Hepatocyte (in vitro differentiated cells): Measurements from ENCODE around the gene SULT6B1. TPM values are rescaled to one million over a fixed set of nuclear protein-coding genes. Genes with fewer than 3 reads are reported as not detected.
"Not testable (repeated sequence)": the region's sequence is repeated elsewhere in the genome, so short reads cannot be mapped to it uniquely, and the experiment has no call there.

Experiments
- DNase-seq: peaks from one replicate; pipeline ENCODE4 v3.0.0-alpha.2; 2016; ENCODE audit warnings: low spot score
- H2AFZ ChIP-seq: fragments of 200-600 bp; sonication (generic); 2 replicates; pipeline ENCODE4 v1.6.0; 2016; ENCODE audit warnings: antibody characterized with exemption, mild to moderate bottlenecking
- H3K27ac ChIP-seq: fragments of 200-600 bp; sonication (generic); 2 replicates; pipeline ENCODE4 v1.5.1; 2016; ENCODE audit warnings: mild to moderate bottlenecking
- H3K27me3 ChIP-seq: fragments of 200-600 bp; sonication (generic); 2 replicates; pipeline ENCODE4 v1.6.1; 2016
- H3K36me3 ChIP-seq: fragments of 200-600 bp; sonication (generic); replicated peaks from 2 replicates; pipeline ENCODE4 v1.5.1; 2016; ENCODE audit warnings: low read depth; ENCODE audit not compliant: insufficient read depth
- H3K4me1 ChIP-seq: fragments of 200-600 bp; sonication (generic); 2 replicates; pipeline ENCODE4 v1.5.1; 2016; ENCODE audit warnings: mild to moderate bottlenecking, moderate library complexity; ENCODE audit not compliant: insufficient read depth
- H3K4me2 ChIP-seq: fragments of 200-600 bp; sonication (generic); 2 replicates; pipeline ENCODE4 v1.6.0; 2016
- H3K4me3 ChIP-seq: fragments of 200-600 bp; sonication (generic); 2 replicates; pipeline ENCODE4 v1.5.1; 2016; ENCODE audit warnings: mild to moderate bottlenecking
- H3K79me2 ChIP-seq: fragments of 200-600 bp; sonication (generic); 2 replicates; pipeline ENCODE4 v1.6.0; 2017; ENCODE audit warnings: mild to moderate bottlenecking
- H3K9me2 ChIP-seq: fragments of 200-600 bp; sonication (generic); replicated peaks from 2 replicates; pipeline ENCODE4 v1.6.0; 2017; ENCODE audit warnings: mild to moderate bottlenecking; ENCODE audit not compliant: insufficient read depth
- H3K9me3 ChIP-seq: fragments of 200-600 bp; sonication (generic); 2 replicates; pipeline ENCODE4 v1.5.1; 2016; ENCODE audit warnings: low read depth, mild to moderate bottlenecking
- H4K20me1 ChIP-seq: fragments of 200-600 bp; sonication (generic); 2 replicates; pipeline ENCODE4 v1.6.0; 2016; ENCODE audit warnings: mild to moderate bottlenecking; ENCODE audit not compliant: insufficient read depth, poor library complexity, severe bottlenecking
- CTCF ChIP-seq: fragments of 200-600 bp; sonication (generic); IDR thresholded peaks from 2 replicates; pipeline ENCODE4 v1.5.1; 2016; ENCODE audit warnings: antibody characterized with exemption, mild to moderate bottlenecking; ENCODE audit not compliant: poor library complexity
- EZH2 ChIP-seq: fragments of 200-600 bp; sonication (generic); IDR thresholded peaks from 2 replicates; pipeline ENCODE4 v1.6.1; 2016; ENCODE audit warnings: antibody characterized with exemption, mild to moderate bottlenecking, borderline replicate concordance
- EZH2phosphoT487 ChIP-seq: fragments of 200-600 bp; sonication (generic); IDR thresholded peaks from one replicate; pipeline ENCODE4 v1.6.1; 2018; ENCODE audit warnings: antibody characterized with exemption, mild to moderate bottlenecking, low read depth, moderate library complexity; ENCODE audit not compliant: unreplicated experiment, severe bottlenecking
- WGBS: methylation state at CpG from one replicate; pipeline ENCODE4 v1.1.6; 2016; ENCODE audit warnings: low lambda C conversion rate; ENCODE audit errors: missing lambda C conversion rate; 5-methylcytosine and 5-hydroxymethylcytosine counted together
- polyA plus RNA-seq: library from polyadenylated mRNA; unstranded; fragments of >200 nt; fragmentation: Nextera tagmentation; extraction: Ambion mirVana; gene quantifications from 2 replicates; pipeline ENCODE4 v1.2.1, GENCODE V29; 2016
- total RNA-seq: library from RNA; depleted of rRNA; stranded (reverse); fragments of >200 nt; gene quantifications from 2 replicates; pipeline ENCODE4 v1.2.3, GENCODE V29; 2014

The SULT6B1 gene
- total and polyA plus RNA-seq, 2 experiments from 2014 or later, result not detected

DNA sequence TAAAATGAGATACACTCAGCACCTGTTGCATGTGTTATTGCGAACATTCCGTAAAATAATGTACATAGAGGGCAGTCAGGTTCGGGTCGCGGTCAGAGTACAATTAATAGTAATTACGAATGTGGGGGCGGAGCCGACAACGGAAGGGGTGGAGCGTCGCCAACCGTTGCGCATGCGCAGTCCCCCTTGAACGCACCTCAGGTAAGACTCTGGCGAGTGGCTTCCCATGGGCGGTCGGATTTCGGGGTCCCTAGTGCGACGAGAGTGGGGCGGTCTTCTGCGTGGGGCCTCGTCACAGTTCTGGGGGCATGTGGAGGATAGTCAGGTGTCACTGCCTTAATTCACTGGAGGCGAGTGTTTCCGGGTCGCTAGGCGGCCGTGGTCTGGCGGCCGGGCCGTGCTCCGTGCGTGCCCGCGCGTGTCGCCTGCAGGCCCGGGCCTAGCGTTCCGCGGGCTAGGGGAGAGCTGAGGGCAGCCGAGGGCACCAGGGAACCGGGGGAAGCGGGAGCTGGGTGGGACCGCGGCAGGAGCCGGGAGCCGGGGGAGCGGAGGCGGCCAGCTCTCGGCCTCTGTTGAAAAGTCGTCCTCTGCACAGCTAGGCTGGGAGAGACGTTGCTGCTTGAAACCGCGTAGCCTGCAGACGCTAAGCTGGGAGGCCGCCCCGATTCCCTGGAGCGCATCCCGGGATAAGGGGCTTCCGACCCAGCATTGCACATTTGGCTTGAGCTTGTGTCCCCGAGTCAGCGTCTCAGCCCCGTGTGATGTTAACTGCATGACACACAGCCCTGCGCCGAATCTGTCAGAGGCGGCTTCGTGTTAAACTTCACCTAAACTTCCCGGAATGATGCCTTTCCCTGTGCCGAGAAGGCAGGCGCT is 8.1 kb upstream of the SULT6B1 start, which contains the start of gene CEBPZOS:
TSS of gene CEBPZOS (plus strand) at position 177 of the 876 bp plus-strand sequence. CDS start 3,209 bp downstream, outside the sequence.
- Histone ChIP-seq H3K27me3 (no peaks in the 10 kb centered on the region), H2AFZ (peak within 1 kb of the TSS; percentile 69), H3K4me1 (no peaks in the 10 kb centered on the region), H3K79me2 (peaks cover 12% of the 10 kb centered on the region), H3K4me3 (peak within 1 kb of the TSS; percentile 21), H3K27ac (peak within 1 kb of the TSS; percentile 80), H3K9me3 (no peaks in the 10 kb centered on the region), H3K4me2 (peak within 1 kb of the TSS; percentile 71), H3K36me3 (no peaks in the 10 kb centered on the region), H3K9me2 (no peaks in the 10 kb centered on the region), H4K20me1 (no peaks in the 10 kb centered on the region)
- TF ChIP-seq EZH2 (no peak), EZH2phosphoT487 (no peak), CTCF (no peak)
- WGBS, result 59% methylated on average over 63 of the region's 72 CpGs
- peak; percentile 84 for DNase-seq

DNA sequence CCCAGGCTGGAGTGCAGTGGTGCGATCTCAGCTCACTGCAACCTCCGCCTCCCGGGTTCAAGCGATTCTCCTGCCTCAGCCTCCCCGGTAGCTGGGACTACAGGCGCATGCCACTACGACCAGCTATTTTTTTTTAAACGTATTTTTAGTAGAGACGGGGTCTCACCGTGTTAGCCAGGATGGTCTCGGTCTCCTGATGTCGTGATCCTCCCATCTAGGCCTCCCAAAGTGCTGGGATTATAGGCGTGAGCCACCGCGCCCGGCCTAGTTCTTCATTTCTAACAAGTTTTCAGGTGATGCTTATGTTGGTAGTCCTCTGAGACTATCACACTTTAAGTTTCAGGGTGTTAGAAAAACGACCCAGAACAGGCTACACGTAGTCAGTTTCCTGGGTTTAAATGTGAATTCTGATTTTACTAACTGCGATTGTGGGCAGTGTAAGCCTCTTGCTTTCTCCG is 7.4 kb upstream of the SULT6B1 start:
- peak overlapping the region; percentile 69 for H2AFZ ChIP-seq
- peak overlapping the region; percentile 80 for H3K27ac ChIP-seq
- peak overlapping the region; percentile 71 for H3K4me2 ChIP-seq
- not testable (repeated sequence) for DNase-seq, H3K27me3 ChIP-seq, H3K36me3 ChIP-seq, H3K4me1 ChIP-seq, H3K9me2 ChIP-seq, H4K20me1 ChIP-seq, H3K9me3 ChIP-seq
- WGBS, result 93% methylated on average over 20 of the region's 20 CpGs
- H3K4me3 ChIP-seq, result peak overlapping the region; percentile 21
- peaks cover 12% of the 10 kb centered on the region for H3K79me2 ChIP-seq

GRCh38 chr2:37192551-37192950 is 4.1 kb upstream of the SULT6B1 start:
- H3K36me3 ChIP-seq, result no peaks in the 10 kb centered on the region
- H3K27me3 ChIP-seq, result no peaks in the 10 kb centered on the region
- no peaks in the 10 kb centered on the region for H3K4me1 ChIP-seq
- no peak for DNase-seq
- no peak overlapping the region for H3K27ac ChIP-seq
- H3K4me2 ChIP-seq, result no peak overlapping the region
- H3K4me3 ChIP-seq, result no peak overlapping the region
- H2AFZ ChIP-seq, result no peak overlapping the region
- peaks cover 2% of the 10 kb centered on the region for H3K79me2 ChIP-seq
- no peaks in the 10 kb centered on the region for H4K20me1 ChIP-seq
- 83% methylated on average over 1 of the region's 1 CpG for WGBS
- TF ChIP-seq EZH2phosphoT487, result no peak
- no peak for TF ChIP-seq CTCF
- no peak for TF ChIP-seq EZH2
- H3K9me3 ChIP-seq, result no peaks in the 10 kb centered on the region
- H3K9me2 ChIP-seq, result no peaks in the 10 kb centered on the region

GRCh38 chr2:37191747-37192146 is 3.3 kb upstream of the SULT6B1 start:
- no peaks in the 10 kb centered on the region for H3K36me3 ChIP-seq
- no peaks in the 10 kb centered on the region for H3K4me1 ChIP-seq
- WGBS, result 78% methylated on average over 6 of the region's 6 CpGs
- no peaks in the 10 kb centered on the region for H3K9me3 ChIP-seq
- no peak overlapping the region for H3K27ac ChIP-seq
- no peak overlapping the region for H3K4me3 ChIP-seq
- TF ChIP-seq CTCF (no peak), EZH2 (no peak), EZH2phosphoT487 (no peak)
- no peak for DNase-seq
- H2AFZ ChIP-seq, result no peak overlapping the region
- no peak overlapping the region for H3K4me2 ChIP-seq
- no peaks in the 10 kb centered on the region for H4K20me1 ChIP-seq
- H3K79me2 ChIP-seq, result no peaks in the 10 kb centered on the region
- no peaks in the 10 kb centered on the region for H3K27me3 ChIP-seq
- H3K9me2 ChIP-seq, result no peaks in the 10 kb centered on the region
